NK-92 (cell line): ENCODE measurements around the gene FCAMR.
A peak's percentile ranks its signal among the peaks of the same experiment; 100 is the strongest.
"Not testable (repeated sequence)": the region's sequence is repeated elsewhere in the genome, so short reads cannot be mapped to it uniquely, and the experiment has no call there.

Experiments
- DNase-seq: peaks from one replicate; lab custom pipeline; 2025; ENCODE audit not compliant: unreplicated experiment; lab: John Stamatoyannopoulos, UW

FCAMR gene

DNA sequence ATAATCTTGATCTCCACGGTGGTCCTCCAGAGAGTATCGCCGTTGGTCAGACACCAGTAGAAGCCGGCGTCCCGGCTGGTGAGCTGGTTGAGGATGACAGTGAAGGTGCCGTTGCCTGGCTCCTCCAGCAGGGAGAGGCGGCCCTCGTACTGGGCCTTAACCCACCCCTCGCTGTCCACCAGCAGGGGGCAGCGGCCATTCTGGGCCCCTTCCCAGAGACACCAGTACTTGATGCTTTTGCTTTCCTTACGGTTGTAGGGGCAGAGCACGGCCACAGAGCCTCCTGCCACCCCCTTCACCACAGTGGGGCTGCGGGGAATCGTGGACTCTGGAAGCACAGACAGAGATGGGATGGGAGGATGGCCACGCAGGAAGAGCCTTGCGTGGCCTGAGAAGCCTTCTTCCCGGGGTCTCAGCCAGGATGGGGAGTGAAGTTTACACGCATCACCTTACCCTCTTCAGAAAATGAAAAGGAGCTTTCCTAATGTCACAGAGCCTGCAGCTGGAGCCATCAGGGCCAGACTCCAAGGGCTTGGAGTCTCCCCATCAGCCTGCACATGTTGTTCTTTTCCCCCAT is 34.7 kb downstream of the FCAMR start:
- no peak for DNase-seq

DNA sequence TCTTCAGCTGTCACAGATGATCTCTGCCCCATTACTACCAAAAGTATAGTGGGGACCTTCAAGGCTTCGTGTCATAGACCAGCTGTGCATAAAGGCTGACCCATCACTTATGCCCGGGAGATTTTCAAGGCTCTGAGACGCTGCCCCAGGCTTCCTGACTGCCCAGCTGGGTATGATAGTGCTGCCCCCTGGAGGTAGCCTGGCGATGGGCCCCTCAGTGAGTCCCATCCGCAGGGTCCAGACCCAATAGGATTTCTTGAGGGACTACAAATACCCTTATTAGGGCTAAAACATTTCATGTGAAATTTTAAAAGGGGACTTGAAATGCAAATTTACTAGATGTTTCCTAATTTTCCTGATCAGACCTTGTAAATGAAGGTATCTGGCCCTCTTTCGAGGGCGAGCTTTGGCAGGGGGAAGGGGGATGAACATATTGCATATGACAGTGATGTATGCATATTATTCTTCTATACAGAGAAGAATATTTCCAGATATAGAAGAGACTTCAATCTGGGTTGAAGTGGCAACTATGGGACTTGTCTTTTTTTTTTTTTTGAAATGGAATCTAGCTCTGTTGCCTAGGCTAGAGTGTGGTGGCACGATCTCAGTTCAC is 36.8 kb downstream of the FCAMR start:
- DNase-seq = peak; percentile 6

GRCh38 chr1:206932177-206932576 is 38.1 kb downstream of the FCAMR start:
- no peak for DNase-seq

GRCh38 chr1:206931709-206932108 is 38.6 kb downstream of the FCAMR start:
- DNase-seq = no peak

- DNase-seq = no peak
Observed at GRCh38 chr1:206930210-206930798, 40.0 kb downstream of the FCAMR start.

DNA sequence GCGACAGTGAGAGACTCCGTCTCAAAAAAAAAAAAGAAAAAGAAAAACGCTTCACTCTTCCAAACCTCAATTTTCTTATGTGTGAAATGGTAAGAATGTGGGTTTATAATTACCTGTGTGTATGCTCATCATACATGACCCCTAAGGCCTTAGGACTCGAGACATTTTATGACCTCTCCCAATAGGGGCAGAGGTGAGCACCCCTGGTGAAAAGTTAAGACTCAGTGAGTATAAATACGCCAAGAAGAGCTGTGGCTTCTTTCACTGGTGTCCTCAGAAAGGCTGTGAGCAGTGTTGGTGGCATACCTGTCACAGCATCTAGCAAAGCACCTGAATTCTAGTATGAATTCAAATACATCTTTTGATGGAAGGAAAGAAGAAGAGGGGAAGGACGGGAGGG is 40.7 kb downstream of the FCAMR start:
- no peak for DNase-seq

GRCh38 chr1:206926286-206926685 is 44.0 kb downstream of the FCAMR start:
- DNase-seq = no peak

DNA sequence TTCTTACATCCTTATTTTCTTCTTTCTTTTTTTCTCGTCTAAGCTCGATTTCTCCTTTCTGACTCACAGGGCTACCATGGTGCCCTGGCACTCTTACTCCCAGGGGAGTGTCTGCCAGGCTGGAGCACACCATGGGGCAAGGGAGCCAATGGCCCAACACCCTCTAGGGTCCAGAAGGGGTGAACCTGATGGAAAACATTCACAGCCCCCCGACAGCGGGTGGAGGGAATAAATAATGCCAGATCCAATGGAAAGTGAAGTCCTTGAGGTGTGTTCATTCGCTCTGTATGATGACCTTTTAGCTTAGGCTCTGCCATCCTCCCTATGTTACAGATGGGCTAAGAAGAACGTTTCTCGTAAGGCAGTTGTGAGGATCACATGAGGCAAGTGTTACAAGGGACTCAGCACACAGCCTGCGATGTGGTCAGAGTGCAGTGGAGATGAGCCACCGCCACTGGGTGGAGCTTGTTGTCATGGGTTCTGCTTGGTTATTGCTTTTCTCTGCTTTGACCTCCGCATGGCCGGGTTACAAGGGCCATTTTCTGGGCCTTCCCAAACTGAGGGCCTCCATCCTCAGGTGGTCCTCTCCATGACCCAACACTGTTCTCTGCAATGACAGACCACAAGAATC is 45.0 kb downstream of the FCAMR start:
- no peak for DNase-seq

DNA sequence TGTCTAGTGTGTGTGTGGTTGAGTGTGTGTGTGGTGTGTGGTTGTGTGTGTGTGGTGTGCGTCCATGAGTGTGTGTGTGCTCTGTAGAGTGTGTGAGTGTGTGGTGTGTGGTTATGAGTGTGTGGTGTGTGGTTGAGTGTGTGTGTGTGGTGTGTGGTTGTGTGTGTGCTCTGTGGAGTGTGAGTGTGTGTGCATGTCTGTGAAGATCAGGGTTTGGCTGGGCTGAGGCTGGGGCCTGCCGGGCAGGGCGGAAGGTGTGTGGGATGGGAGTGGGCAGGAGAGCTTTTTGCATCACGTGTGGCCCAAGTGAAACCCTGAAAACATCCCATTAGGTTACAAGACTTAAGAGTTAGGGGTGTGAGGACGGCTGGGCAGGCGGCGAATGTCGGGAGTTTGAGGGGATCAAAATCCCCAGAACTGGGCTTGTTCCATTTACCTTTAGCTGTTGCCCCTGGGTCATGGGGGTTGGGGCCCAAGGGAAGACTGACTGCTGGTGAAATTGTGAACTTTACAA is 45.6 kb downstream of the FCAMR start:
- DNase-seq = no peak

- DNase-seq = not testable (repeated sequence)
Observed at GRCh38 chr1:206923961-206924557, 46.2 kb downstream of the FCAMR start.

DNA sequence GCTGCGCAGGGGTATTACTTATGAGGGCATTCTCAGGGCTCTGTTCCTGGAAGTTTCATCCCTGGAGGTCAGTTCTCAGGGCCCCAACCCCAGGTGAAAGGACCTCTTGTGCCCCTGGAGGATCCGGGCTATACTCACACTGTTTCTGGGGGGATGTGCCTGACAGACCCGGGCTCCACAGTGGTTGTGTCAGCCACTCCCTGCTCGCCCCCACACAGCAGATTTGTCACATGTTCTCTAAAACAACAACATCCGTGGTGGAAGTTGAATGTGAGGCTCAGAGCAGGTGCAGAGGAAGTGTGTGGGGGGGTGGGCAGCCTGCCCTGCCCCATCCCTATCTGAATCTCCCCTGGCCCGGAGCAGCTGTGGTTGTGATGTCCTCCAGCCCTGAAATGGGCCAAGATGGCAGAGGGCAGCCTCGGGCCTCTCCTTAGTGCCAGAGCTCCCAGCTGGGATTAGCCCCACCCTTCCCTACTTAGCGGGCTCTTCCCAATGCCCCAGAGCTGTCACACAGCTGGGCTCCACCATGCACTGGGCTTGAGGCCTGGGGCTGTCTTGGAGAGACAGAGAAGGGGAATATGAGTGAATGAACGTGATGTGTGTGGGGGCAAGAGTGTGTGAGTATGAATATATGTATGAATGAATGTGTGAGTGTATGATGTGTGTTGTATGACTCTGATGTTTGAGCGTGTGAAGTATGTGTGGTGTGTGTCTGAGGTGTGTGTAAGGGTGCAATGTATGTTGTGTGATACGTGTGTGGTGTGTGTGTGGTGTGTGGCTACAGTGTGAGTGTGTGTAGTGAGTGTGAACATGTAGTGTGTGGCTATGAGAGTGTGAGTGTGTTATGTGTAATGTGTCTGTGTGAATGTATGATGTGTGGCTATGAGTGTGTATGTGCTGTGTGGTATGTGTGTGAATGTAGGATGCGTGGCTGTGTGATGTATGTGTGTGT is 47.0 kb downstream of the FCAMR start:
- DNase-seq = no peak

DNA sequence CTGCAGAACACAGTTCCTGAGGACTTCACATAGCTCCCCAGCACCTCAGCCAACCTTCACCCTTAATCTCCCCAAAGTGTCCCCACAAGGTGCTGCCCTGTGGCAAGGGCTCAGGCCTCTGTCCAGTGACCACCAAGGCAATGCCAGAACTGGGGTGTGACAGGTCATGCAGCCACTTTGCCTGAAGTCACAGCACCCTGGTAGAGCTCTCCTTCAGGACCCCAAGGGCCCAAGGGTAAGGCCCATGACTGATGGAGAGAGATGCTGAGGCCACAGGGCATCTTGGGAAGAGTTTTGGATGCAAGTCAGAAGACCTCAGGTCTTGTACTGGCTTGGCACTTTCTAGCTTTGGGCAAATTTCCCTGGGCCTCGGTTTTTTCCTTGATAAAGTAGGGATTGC is 47.7 kb downstream of the FCAMR start:
- DNase-seq = no peak

DNA sequence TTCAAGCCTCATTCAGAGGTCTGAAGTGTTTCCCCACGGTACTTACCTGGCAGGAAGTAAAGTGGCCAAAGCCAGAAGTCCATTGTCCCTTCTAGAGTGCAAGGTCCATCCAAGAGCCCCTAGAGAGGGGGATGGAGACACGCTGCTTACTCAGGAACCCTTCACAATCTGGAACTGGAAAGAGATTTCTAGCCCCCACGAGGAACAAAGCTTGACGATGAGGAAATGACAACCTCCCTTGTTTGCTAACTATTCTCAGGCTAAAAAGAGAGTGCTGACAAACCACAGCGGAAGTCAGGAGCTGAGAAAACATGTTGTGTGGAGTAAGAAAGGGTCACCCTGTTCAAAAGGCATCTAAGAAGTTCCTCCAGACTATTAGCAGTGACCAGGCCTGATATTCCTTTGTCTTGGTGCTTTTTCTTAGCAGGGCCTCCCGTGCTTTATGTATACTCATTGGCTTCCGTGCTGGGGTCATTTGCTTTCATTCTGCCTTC is 48.4 kb downstream of the FCAMR start, which contains the start of gene FCMR:
Gene FCMR (minus strand): TSS at position 170 of the 494 bp plus-strand sequence. CDS start 87 bp downstream, at position 83.
- no peak for DNase-seq

GRCh38 chr1:206918076-206918475 is 52.2 kb downstream of the FCAMR start:
- no peak for DNase-seq

GRCh38 chr1:206916000-206916709 is 54.1 kb downstream of the FCAMR start:
- DNase-seq = no peak

DNA sequence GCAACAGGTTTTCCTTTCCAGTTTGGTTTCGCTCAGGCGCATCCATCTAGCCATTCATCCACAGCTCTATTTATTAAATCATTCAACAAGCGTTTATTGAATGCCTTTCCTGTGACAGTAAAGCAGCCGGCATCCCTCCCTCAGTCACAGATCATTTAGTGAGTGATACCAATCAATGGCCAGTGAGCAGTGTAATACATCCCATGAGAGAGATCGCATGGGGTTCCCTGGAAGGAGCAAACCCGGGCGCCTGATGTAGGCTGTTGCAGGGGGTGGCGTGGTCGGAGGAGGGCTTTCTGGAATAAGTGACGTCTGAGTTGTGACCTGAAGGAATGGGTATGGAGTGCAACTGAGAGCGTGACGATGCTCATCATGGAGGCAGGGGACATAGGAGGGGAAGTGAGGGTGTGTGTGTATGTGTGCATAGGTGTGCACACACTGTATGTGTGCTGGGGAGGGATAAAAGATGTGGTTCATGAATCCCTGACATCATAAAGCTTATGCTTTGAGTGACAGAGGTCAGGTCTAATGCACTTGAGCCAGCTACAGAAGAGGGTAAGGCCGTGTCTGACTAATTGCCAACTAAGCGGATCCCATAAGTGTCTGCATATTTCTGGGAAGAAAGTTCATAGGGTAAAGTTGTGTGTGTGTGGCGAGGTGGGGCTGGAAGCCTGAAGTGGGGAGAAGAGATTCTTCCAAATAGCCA is 55.1 kb downstream of the FCAMR start:
- DNase-seq = no peak

GRCh38 chr1:206913766-206914537 is 56.3 kb downstream of the FCAMR start:
- no peak for DNase-seq

DNA sequence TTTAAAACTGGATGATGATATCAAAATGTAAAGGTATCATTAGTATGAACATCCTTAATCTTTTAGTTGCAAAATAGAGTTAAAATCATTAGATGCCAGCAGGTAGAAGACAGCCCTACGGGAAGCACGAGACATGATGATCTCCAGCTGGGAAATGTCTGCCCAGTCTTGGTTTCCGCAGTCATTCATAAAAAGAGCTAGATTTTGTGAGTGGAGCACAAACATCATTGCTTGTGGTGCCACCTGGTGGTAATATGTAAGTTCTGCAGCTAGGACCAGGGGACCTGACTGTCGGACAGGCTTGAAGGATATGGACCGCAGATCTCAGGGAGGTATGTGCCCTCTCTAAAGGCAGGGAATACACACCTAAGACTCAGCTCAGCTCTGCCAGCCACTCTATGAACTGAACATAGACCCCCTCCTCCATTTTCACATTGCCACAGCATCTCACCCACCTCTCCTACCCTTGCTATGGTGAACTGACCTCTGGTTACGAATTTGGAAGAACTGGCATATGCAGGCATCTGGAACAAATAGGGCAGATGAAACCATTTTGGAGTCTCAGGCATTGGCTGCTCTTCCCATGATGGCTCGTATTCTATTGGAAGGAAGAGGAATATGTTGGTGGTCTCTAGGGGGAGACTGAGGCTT is 57.7 kb downstream of the FCAMR start:
- no peak for DNase-seq
